CD14-positive monocyte (primary cell): ENCODE results near the gene SOX5. TPM values are rescaled to one million over a fixed set of nuclear protein-coding genes. Genes with fewer than 3 reads are reported as not detected.
"Not testable (repeated sequence)": the region's sequence is repeated elsewhere in the genome, so short reads cannot be mapped to it uniquely, and the experiment has no call there.

ENCODE experiments used
- DNase-seq, 3 donors: peaks; one replicate each; pipeline ENCODE4 v3.0.0-alpha.2; 2011 to 2022
- H2AFZ ChIP-seq: 2 replicates; pipeline ENCODE4 v1.6.0; 2012; ENCODE audit warnings: mild to moderate bottlenecking, low read depth, low read length, inconsistent platforms; ENCODE audit not compliant: insufficient read depth, poor library complexity, severe bottlenecking
- H3K27ac ChIP-seq, 2 donors: 1 replicate in 1 of 2; 2 replicates in 1 of 2; pipeline ENCODE4 v1.5.1; 2012 to 2013; ENCODE audit warnings: low read length in 2 of 2, control low read depth in 1 of 2, inconsistent platforms in 1 of 2, low read depth in 1 of 2, mild to moderate bottlenecking in 1 of 2
- H3K27me3 ChIP-seq, 2 donors: one replicate each; pipeline versions ENCODE4 v1.6.0 to v1.6.1; 2011 to 2013; ENCODE audit warnings: low read length in 2 of 2; ENCODE audit not compliant: control insufficient read depth in 2 of 2, insufficient read depth in 2 of 2
- H3K36me3 ChIP-seq, 2 donors: replicated peaks in 1 of 2; 1 replicate in 1 of 2; 2 replicates in 1 of 2; pipeline versions ENCODE4 v1.5.1 to v1.6.1; 2012 to 2013; ENCODE audit warnings: low read length in 2 of 2, control low read depth in 1 of 2, inconsistent platforms in 1 of 2, mild to moderate bottlenecking in 1 of 2; ENCODE audit not compliant: insufficient read depth in 2 of 2, control insufficient read depth in 1 of 2
- H3K4me1 ChIP-seq, 2 donors: 1 replicate in 1 of 2; 2 replicates in 1 of 2; pipeline versions ENCODE4 v1.5.1 to v1.6.1; 2012 to 2013; ENCODE audit warnings: low read length in 2 of 2, control low read depth in 1 of 2, inconsistent platforms in 1 of 2, mild to moderate bottlenecking in 1 of 2, moderate library complexity in 1 of 2; ENCODE audit not compliant: insufficient read depth in 2 of 2, control insufficient read depth in 1 of 2
- H3K4me2 ChIP-seq: replicated peaks from 2 replicates; pipeline ENCODE3; 2012; ENCODE audit warnings: low read length, moderate library complexity, mild to moderate bottlenecking; ENCODE audit not compliant: poor library complexity, severe bottlenecking; ENCODE audit errors: extremely low read depth
- H3K4me3 ChIP-seq, 3 experiments: fragments of 200-600 bp in 1 of 3; sonication (generic) in 1 of 3; replicated peaks in 1 of 3; 1 replicate in 2 of 3; 2 replicates in 1 of 3; pipeline ENCODE4 v1.5.1; 2011 to 2013; ENCODE audit warnings: low read length in 3 of 3, mild to moderate bottlenecking in 3 of 3, control low read depth in 2 of 3, low read depth in 2 of 3, inconsistent platforms in 1 of 3, moderate library complexity in 1 of 3
- H3K79me2 ChIP-seq: 2 replicates; pipeline ENCODE4 v1.6.0; 2012; ENCODE audit warnings: mild to moderate bottlenecking, control low read depth, inconsistent platforms, low read length, moderate library complexity; ENCODE audit not compliant: insufficient read depth
- H3K9ac ChIP-seq: 2 replicates; pipeline ENCODE4 v1.6.0; 2017; ENCODE audit warnings: low read length, mild to moderate bottlenecking; ENCODE audit not compliant: insufficient read depth, poor library complexity, severe bottlenecking
- H3K9me3 ChIP-seq, 2 donors: replicated peaks in 1 of 2; 1 replicate in 1 of 2; 2 replicates in 1 of 2; pipeline versions ENCODE4 v1.5.1 to v1.6.1; 2012 to 2013; ENCODE audit warnings: low read length in 2 of 2, control low read depth in 1 of 2; ENCODE audit not compliant: control insufficient read depth in 1 of 2, insufficient read depth in 1 of 2
- H4K20me1 ChIP-seq: 2 replicates; pipeline ENCODE4 v1.6.0; 2012; ENCODE audit warnings: mild to moderate bottlenecking, low read length, control low read depth, moderate library complexity; ENCODE audit not compliant: insufficient read depth
- H3K27ac Mint-ChIP-seq, 7 donors: one replicate each; pipeline ENCODE4 v1.8.0; 2020; ENCODE audit warnings: mild to moderate bottlenecking in 7 of 7, mixed read lengths in 7 of 7, moderate library complexity in 6 of 7, inconsistent platforms in 2 of 7
- H3K27me3 Mint-ChIP-seq, 3 donors: one replicate each; pipeline ENCODE4 v1.8.0; 2021 to 2022; ENCODE audit warnings: low read depth in 3 of 3, mild to moderate bottlenecking in 3 of 3, mixed read lengths in 3 of 3, moderate library complexity in 3 of 3, inconsistent platforms in 1 of 3
- H3K36me3 Mint-ChIP-seq, 2 donors: one replicate each; pipeline ENCODE4 v1.8.0; 2020; ENCODE audit warnings: mixed read lengths in 2 of 2, inconsistent platforms in 1 of 2, mild to moderate bottlenecking in 1 of 2
- H3K4me1 Mint-ChIP-seq: one replicate; pipeline ENCODE4 v1.8.0; 2020; ENCODE audit warnings: mild to moderate bottlenecking, mixed read lengths
- H3K4me3 Mint-ChIP-seq, 2 donors: one replicate each; pipeline ENCODE4 v1.8.0; 2020; ENCODE audit warnings: mild to moderate bottlenecking in 2 of 2, mixed read lengths in 2 of 2, moderate library complexity in 1 of 2
- H3K9me3 Mint-ChIP-seq, 7 donors: one replicate each; pipeline ENCODE4 v1.8.0; 2020 to 2022; ENCODE audit warnings: mixed read lengths in 7 of 7, mild to moderate bottlenecking in 6 of 7, moderate library complexity in 6 of 7, inconsistent platforms in 2 of 7
- CTCF ChIP-seq: fragments of 200-600 bp; IDR thresholded peaks from one replicate; pipeline ENCODE4 v1.8.0; 2022; ENCODE audit warnings: antibody characterized with exemption, mild to moderate bottlenecking
- WGBS: methylation state at CpG from one replicate; pipeline ENCODE4 v1.1.5; 2013; ENCODE audit warnings: missing lambda C conversion rate; ENCODE audit not compliant: insufficient coverage; 5-methylcytosine and 5-hydroxymethylcytosine counted together
- intact Hi-C, 2 donors: fragments of 100-400 bp; cut with micrococcal nuclease; formaldehyde crosslinking; loops; one replicate each; pipeline versions ENCODE4 v1.15.0 to v1.15.1; 2023
- polyA plus RNA-seq, 3 donors: library from polyadenylated mRNA; depleted of rRNA in 1 of 3; unstranded in 2 of 3; stranded (reverse) in 1 of 3; fragments of 300-500 nt in 2 of 3; fragments of >200 nt in 1 of 3; fragmentation: Illumina TruSeq in 2 of 3; gene quantifications; 1 replicate in 2 of 3; 2 replicates in 1 of 3; pipeline ENCODE4 v1.2.3, GENCODE V29; 2012 to 2021

SOX5 gene
- polyA plus RNA-seq, 3 donors = not detected

GRCh38 chr12:23824358-23824757, 125.1 kb downstream of the SOX5 start:
- H3K27ac Mint-ChIP-seq = no peak overlapping the region
- no peak overlapping the region for H3K4me2 ChIP-seq
- H3K27ac ChIP-seq = no peak overlapping the region
- H3K4me1 ChIP-seq = no peaks in the 10 kb centered on the region
- H3K4me1 Mint-ChIP-seq = no peaks in the 10 kb centered on the region
- H3K27me3 Mint-ChIP-seq = no peaks in the 10 kb centered on the region
- intact Hi-C loops = no loop called here
- no peak overlapping the region for H3K9ac ChIP-seq
- H3K36me3 ChIP-seq = no peaks in the 10 kb centered on the region
- DNase-seq = no peak
- no peak overlapping the region for H3K4me3 ChIP-seq
- peaks cover 7 to 14% of the 10 kb centered on the region in 2 donors for H3K9me3 ChIP-seq
- WGBS = 92% methylated on average over 4 of the region's 8 CpGs
- H2AFZ ChIP-seq = no peak overlapping the region
- H3K79me2 ChIP-seq = no peaks in the 10 kb centered on the region
- no peaks in the 10 kb centered on the region for H4K20me1 ChIP-seq
- no peak for TF ChIP-seq CTCF
- H3K27me3 ChIP-seq = no peaks in the 10 kb centered on the region
- H3K4me3 Mint-ChIP-seq = no peak overlapping the region
- peaks cover 0 to 18% (median 10%) of the 10 kb centered on the region in 7 donors for H3K9me3 Mint-ChIP-seq
- H3K36me3 Mint-ChIP-seq = no peaks in the 10 kb centered on the region

GRCh38 chr12:23822883-23823282, 126.6 kb downstream of the SOX5 start:
- H3K9me3 Mint-ChIP-seq = peaks cover 0 to 16% (median 10%) of the 10 kb centered on the region in 7 donors
- H3K27me3 ChIP-seq, H2AFZ ChIP-seq, H3K4me3 ChIP-seq, H3K27ac ChIP-seq, H3K4me2 ChIP-seq, H4K20me1 ChIP-seq, H3K4me1 ChIP-seq, H3K9ac ChIP-seq, H3K27ac Mint-ChIP-seq, DNase-seq, H3K36me3 ChIP-seq, H3K79me2 ChIP-seq, H3K4me3 Mint-ChIP-seq, H3K36me3 Mint-ChIP-seq, intact Hi-C loops, H3K4me1 Mint-ChIP-seq, H3K27me3 Mint-ChIP-seq: not testable (repeated sequence)
- H3K9me3 ChIP-seq = peaks cover 7 to 14% of the 10 kb centered on the region in 2 donors
